ENCODE results near the gene CLIP2.

Gene CLIP2

DNA sequence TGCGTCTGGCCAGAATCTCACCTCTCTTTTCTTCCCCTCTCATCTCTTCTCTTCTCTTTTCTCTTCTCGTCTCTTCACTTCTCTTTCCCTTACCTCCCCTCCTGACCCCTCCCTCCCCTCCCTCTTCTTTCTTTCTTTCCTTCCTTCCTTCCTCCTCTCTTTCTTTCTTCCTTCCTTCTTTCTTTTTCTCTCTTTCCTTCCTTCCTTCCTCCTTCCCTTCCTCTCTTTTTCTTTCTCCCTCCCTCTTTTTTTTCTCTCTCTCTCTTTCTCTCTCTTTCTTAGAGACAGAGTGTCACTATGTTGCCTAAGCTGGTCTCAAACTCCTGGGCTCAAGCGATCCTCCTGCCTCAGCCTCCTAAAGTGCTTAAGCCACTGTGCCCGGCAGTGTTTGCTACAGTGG lies 159.9 kb downstream of the CLIP2 start:
- no peak for FAIRE-seq

DNA sequence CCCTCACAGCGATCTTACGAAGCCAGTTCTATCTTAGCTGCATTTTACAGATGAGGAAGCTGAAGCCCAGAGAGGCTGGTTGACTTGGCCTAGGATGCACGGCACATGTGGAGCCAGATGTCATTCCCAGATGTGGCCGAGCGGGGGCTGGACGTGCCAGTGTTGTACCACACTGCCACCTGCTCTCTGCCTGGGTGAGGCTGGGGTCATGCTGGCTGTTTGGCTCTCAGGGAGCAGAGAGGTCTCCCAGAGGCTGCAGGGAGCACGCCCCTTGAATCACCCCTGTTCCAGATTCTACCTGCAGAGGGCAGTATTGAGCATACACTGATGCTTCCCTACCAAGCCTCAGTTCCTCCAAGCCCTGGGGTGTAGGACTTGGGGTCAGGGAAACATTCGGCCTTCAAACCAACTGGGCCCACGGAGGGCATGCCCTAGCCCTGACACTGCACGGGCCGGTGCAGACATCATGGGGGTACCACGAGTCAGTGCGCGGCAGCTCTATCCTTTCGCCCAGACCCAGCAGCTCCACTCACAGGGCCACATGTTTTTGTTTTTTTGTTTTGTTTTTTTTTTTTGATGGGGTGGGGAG lies 160.7 kb downstream of the CLIP2 start:
- no peak for FAIRE-seq

DNA sequence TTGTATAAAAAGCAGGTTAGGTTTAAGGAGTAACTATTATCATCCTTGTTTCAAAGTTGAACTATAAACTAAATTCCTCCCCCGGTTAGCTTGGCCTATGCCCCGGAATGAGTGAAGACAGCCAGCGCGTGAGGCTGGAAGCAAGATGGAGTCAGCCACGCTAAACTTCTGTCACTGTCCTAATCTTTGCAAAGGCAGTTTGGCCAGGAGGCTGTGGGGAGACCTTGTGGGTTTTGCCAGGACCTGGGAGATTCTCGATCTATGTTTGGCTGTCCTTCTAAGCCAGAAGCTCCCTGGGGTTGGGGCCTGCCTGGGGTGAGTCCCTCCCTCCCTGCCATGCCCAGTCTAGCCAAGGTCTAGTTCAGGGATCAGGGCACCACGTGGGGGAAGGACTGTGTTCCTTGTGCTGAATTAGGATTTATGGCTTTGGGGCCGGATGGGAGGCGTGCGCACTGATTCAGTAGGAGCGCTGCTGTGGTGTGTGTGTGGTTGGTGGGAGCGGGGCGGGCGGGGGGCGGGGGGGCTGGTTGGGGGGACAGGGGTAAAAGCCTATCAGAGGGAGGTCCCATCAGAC lies 163.6 kb downstream of the CLIP2 start:
- no peak for FAIRE-seq

DNA sequence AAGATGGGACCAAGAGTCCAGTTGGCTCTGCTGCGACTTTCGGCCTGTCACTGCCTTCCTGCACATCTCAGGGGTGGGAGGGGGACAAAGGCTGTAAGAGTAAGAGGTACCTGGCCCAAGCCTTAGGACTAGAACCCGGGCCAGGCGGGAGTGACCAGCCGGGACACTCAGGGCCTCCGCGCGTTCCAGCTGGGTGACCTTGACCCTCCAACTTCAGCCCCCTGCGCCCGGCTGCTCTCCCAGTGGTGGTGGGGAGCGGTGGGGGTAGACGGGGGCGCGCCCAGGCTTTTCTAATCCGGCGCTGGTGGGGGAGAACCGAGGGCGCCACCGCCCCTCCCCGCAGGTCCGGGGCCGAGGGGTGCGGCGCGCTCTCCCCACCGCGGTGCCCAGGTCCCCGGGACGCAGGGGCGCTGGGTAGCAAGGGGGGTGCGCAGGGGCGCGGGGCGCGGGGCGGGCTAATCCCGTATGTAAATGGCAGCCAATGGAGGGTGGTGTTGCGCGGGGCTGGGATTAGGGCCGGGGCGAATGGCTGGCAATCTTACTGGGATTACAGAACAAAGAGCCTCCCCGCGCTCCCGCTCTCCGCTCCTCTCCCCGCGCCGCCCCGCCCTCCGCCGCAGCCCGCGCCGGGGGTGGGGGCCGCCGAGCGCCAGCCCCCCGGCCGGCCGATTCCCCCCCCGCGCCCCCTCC lies 164.3 kb downstream of the CLIP2 start, which contains the start of gene GTF2IRD1:
TSS of gene GTF2IRD1 (plus strand) at position 585 of the 690 bp plus-strand sequence. CDS start 54,175 bp downstream, outside the sequence.
- no peak for FAIRE-seq

GRCh38 chr7:74454021-74454924 lies 165.1 kb downstream of the CLIP2 start:
- no peak for FAIRE-seq

- no peak for FAIRE-seq
Measured at GRCh38 chr7:74454925-74455288, 165.7 kb downstream of the CLIP2 start.

GRCh38 chr7:74455291-74455804 lies 166.1 kb downstream of the CLIP2 start:
- FAIRE-seq: no peak
